ENCODE measurements around the gene MZT2B.
"Not testable (repeated sequence)": the region's sequence is repeated elsewhere in the genome, so short reads cannot be mapped to it uniquely, and the experiment has no call there.

GRCh38 chr2:130151145-130151512 lies 30.9 kb upstream of the MZT2B start:
- not testable (repeated sequence) for TF ChIP-seq CTCF (IDR thresholded peaks at IDR 0.05 in 2 of 3, conservative IDR thresholded peaks at IDR 0.05 in 1 of 3; ENCODE audit: insufficient read depth in 2 of 3, low read depth in 1 of 3, low read length in 3 of 3); ZBTB26 (CRISPR knock-in tag; IDR thresholded peaks at IDR 0.05); PURB (CRISPR knock-in tag; IDR thresholded peaks at IDR 0.05; ENCODE audit: low read depth); CUX1 (CRISPR knock-in tag; IDR thresholded peaks at IDR 0.05); MAFK (IDR thresholded peaks at IDR 0.05; ENCODE audit: low read length); KDM5B (IDR thresholded peaks at IDR 0.05; ENCODE audit: insufficient replicate concordance, low read depth, low read length); NR1H2 (CRISPR knock-in tag; IDR thresholded peaks at IDR 0.05); HBP1 (CRISPR knock-in tag; IDR thresholded peaks at IDR 0.05); ZBTB11 (CRISPR knock-in tag; IDR thresholded peaks at IDR 0.05); PCBP1 (IDR thresholded peaks at IDR 0.05; ENCODE audit: low read depth, low read length, poor library complexity, severe bottlenecking); MEF2A (IDR thresholded peaks at IDR 0.05; ENCODE audit: control insufficient read depth, low read depth, low read length); FOXP4 (CRISPR knock-in tag; IDR thresholded peaks at IDR 0.05; ENCODE audit: borderline replicate concordance)

Measured in K562 (cell line).